Muscle of back (tissue), 11 donors: ENCODE data around the gene GALNT9. TPM values are rescaled to one million over a fixed set of nuclear protein-coding genes. Genes with fewer than 3 reads are reported as not detected.

Experiments
- DNase-seq, 3 donors: peaks; one replicate each; pipeline versions ENCODE4 v3.0.0 to v3.0.0-alpha.2; 2013
- polyA plus RNA-seq, 10 donors: library from polyadenylated mRNA; unstranded; fragments of 120-200 nt; gene quantifications; one replicate each; pipeline ENCODE4 v1.2.1, GENCODE V29; 2013; ENCODE audit not compliant: insufficient read length in 10 of 10

The GALNT9 gene
- polyA plus RNA-seq, 10 donors: 0.84 to 2.9 (median 1.6) TPM

DNA sequence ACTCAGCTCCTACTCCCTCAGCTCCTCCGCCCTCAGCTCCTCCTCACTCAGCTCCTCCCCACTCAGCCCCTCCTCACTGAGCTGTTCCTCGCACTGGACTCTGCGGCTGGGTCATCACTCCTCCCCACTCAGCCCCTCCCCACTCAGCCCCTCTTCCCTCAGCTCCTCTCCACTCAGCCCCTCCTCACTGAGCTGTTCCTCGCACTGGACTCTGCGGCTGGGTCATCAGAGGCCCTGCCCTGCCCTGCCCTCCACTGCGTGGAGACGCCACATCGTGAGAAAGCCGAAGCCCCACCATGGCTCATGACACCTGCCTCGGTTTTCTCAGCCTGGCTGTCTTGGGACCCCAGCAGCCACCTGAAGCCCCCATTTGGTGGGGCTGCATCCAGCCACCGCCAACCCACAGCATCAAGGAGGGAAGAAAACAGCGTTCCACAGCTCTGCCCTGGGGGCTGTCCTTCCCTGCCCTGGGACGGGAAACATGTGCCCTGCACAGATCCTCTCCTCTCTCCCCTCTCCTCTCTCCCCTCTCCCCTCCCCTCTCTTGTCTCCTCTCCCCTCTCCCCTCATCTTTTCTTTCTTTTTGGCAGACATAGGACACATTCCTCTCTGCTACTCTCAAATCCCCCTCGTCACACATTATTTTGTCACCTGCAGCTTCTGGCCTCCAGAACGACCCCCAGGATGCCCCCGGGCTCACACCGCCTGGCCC, 167.4 kb downstream of the GALNT9 start:
- no peak for DNase-seq

DNA sequence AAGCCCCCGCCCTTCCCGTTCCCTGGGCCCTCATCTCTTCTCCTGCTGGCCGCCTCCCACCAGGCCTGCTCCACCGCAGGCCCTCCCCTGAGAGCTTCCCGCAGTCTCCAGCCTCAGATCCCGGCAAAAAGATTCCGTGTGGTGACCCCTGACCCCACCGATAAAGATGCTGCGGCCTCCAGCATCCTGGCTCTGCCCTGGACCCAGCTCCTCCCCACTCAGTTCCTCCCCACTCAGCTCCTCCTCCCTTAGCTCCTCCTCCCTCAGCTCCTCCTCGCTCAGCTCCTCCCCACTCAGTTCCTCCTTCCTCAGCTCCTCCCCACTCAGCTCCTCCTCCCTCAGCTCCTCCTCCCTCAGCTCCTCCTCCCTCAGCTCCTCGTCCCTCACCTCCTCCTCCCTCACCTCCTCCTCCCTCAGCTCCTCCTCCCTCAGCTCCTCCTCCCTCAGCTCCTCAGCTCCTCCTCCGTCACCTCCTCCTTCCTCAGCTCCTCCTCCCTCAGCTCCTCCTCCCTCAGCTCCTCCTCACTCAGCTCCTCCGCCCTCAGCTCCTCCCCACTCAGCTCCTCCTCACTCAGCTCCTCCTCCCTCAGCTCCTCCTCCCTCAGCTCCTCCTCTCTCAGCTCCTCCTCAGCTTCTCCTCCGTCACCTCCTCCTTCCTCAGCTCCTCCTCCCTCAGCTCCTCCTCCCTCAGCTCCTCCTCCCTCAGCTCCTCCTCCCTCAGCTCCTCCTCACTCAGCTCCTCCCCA, 168.2 kb downstream of the GALNT9 start:
- DNase-seq: no peak

DNA sequence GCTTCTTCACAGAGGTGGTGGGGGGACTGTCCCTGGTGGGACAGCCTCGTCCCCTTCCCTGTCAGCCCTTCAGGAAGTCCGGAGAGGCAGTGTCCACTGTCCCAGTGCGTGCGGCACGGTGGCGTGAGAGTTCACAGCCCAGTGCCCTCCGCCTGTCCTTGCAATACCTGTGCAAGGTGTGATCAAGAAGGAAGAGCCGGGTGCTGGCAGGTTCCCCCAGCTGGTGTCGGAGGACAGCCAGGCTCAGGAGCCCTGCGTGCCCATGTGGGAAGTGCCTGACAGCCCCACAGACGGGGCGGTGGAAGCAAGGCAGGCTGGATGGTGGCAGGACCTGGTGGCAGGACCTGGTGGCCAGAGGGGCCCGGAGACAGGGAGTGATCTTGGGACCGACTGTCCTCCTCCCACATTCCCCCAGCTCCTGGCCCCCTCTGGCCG, 168.8 kb downstream of the GALNT9 start:
- no peak for DNase-seq

DNA sequence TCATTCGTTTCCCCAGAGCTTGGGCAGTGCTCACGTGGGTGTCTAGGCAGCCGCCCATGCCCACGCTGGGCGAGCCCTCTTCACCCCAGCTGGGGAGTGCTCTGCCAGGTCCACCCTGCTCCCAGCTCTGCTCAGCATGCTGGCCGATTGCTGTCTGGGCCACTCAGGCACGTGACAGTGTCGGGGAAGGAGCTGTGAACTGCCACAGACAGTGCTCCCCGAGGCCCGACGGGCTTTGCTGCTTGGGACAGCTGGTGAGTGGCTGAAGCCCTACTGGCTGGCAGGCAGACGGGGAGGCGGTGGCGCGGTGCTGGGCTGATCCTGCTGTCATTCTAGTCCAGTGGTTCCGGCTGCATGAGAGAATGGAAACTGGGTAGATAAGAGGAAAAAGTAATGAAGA, 169.4 kb downstream of the GALNT9 start:
- DNase-seq: no peak

DNA sequence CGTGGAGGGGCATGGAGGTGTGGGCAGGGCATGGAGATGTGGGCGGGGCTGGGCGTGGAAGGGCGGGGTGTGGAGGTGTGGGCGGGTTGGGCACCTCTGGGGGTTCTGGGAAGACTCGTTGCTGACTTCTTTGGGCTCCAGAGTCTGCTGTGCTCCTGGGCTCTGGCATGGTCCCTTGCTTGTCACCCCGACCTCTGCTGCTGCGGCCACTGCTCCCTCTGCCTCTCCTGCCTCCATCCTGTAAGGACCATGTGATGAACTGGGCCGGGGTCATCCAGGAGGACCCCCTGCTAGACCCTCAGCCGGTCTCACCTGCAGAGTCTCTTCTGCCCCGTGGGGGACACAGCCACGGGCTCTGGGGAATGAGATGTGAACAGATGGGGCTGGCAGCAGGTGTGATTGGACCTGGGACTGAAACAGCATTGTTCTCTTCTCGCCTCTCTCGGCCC, 169.8 kb downstream of the GALNT9 start:
- no peak for DNase-seq

DNA sequence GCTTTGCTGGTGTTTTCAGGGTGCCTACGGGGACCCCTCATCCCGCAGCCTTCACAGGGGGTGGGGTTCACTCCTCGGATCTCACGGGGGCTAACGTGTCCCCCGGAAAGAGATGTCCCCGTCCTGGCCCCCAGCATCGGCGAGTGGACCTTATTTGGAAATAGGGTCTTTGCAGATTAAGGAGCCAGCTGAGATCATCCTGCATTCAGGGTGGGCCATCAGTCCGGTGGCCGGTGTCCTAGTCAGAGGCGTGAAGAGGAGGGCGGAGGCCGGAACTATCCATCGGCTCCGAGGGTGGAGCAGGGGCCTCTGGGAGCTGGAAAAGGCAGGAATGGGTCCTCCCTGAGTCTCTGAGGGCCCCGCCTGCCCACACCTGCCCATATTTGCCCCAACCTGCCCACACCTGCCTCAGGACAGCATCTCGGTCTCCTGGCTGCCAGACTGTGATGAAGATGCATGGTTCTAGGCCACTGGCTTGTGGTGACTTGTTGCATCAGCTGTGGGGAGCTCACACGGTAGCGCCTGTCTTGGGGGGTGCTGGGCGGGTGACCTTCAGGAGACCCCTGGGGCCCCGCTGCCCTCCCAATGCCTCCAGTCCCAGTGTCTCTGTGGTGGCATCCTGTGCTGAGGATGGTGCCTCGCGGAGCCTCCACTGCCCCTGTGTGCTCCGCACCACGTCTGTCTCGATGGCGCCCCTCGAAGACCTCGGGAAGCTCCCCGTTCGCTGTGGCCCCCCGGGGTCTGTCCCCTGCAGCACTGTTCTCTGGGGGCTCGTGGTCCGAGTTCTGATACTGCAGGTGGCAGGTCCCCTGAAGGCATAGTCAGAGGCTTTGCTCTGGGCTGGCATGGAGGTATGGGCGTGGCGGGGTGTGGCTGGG, 170.5 kb downstream of the GALNT9 start:
- no peak for DNase-seq

DNA sequence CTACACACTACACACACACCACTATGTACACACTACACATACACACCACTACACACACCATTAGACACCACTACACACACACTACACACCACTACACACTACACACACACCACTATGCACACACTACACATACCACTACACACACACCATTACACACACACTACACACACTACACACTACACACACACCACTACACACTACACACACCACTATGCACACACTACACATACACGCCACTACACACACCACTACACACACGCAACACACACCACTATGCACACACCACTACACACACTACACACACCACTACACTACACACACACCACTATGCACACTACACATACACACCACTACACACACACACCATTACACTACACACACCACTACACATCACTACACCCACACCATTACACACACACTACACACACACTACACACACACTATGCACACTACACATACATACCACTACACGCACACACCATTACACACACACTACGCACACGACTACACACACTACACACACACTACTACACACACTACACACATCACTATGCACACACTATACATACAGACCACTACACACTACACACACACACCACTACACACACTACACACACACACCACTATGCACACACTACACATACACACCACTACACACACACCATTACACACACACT, 171.5 kb downstream of the GALNT9 start:
- no peak for DNase-seq

DNA sequence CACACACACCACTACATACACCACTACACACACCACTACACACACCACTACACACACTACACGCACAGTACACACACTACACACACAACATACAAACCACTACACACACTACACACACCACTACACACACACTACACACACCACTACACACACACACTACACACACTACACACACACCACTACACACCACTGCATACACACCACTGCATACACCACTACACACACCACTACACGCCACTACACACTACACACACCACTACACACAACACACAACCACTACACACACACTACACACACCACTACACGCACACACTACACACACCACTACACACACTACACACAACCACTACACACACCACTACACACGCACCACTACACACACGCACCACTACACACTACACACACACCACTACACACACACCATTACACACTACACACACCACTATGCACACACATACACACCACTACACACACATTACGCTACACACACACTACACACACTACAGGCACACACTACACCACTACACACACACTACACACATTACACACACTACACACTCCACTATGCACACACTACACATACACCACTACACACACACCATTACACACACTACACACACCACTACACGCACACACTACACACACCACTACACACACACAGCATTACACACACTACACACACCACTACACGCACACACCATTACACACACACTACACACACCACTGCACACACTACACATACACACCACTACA, 172.6 kb downstream of the GALNT9 start:
- no peak for DNase-seq

DNA sequence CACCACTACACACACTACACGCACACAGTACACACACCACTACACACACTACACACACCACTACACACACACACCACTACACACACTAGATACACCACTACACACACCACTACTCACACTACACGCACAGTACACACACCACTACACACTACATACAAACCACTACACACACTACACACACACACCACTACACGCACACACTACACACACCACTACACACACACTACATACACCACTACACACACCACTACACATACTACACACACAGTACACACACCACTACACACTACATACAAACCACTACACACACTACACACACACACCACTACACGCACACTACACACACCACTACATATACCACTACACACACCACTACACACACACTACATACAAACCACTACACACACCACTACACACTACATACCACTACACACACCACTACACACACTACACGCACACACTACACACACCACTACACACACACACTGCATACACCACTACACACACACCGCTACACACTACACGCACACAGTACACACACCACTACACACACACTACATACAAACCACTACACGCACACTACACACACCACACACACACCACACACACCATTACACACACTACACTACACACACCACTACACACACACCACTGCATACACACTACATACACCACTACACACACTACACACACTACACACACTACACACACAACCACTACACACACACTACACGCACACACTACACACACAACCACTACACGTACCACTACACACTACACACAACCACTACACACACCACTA, 173.4 kb downstream of the GALNT9 start:
- no peak for DNase-seq

DNA sequence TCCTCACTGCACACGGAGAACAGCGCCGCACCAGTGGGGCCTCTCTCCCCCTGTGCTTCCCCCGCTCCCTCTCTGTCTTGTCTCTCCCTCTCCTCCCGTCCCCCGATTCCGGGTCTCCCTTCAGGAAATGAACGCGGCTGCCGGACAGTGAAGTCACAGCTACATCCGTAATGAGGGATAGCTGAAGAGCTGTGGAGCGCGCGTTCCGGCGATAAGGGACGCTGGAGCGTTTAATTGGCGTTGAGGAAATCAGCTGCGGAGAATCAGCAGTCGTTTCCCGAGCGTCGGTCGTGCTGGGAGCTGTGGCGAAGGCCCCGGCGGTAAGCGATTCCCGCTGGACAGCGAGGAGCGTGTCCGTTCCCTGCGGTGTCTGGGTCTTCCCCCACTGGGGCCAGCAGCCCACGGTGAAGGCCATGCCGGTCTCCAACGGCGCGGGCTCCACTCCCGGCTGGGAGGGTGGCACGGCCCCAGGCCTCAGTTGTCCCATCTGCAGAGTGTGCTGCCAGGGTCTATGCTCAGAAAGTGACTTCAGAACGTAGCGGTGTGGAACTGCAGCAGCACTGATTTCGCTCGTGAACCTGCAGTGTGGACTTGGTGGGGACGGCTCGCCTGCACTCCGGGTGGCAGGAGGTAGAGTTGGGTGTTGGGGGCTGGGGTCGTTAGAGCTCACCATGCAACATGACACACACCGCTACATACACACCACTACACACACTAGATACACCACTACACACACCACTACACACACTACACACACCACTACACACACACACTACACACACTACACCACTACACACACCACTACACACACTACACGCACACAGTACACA, 174.2 kb downstream of the GALNT9 start:
- no peak for DNase-seq

DNA sequence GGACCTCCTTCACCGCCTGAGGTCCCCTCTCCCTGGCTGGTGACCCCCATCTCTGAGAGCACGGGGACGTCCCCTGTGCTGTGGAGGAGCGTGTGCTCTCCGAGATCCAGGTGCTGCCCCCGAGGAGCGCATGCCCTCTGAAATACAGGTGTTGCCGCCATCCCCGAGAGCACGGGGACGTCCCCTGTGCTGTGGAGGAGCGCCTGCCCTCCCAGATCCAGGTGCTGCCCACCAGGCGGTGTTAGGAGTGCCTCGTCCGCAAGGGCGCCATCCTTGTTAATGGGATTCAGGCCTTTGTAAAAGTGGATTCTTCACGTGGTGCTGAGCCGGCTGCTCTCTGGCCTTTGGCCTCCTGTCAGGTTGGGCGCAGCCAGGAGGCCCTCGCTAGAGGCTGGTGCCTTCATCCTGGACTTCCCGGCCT, 175.0 kb downstream of the GALNT9 start:
- peak in 1 of 3 donors; percentile 38 for DNase-seq

DNA sequence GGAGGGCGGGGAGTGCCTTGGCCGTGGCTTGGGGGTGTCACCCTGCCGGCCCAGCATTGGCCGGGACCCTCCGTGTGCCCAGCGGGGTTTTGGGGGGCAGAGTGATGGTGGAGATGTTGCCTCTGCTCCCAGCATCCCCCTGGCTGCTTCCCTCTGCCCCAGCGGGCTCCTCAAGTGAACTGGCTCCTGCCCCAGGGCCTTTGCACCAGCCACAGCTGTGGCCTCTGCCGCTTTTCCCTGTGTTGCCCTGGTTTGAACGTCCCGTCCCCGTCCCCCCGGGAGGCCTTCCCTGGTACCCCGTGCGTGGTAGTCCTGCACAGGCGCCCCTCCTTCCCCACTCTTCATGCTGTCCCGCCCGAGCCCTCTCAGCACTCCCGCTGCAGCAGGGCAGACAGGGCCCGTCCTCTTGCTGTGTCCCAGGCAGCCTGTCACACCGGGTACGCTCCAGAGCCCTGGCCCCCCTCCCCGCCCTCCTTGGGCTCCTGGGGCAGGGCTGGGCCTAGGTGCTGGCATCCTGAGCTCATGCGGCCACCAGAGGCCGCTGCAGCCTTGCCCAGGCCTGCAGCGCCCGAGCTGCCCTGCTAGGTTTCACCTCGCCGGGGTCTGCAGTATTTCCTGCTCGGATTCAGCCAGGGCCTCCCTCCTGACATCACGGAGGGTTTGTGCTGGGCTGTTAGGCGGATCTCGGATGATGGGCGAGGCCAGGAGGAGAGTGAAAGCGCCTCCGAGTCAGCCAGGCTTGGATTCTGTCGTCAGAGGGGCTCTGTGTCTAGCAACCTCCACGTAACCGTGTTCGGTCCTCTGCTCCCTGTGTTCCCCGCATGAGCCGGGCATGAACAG, 175.7 kb downstream of the GALNT9 start:
- DNase-seq: peak; percentile 55 to 89 (median 81)

DNA sequence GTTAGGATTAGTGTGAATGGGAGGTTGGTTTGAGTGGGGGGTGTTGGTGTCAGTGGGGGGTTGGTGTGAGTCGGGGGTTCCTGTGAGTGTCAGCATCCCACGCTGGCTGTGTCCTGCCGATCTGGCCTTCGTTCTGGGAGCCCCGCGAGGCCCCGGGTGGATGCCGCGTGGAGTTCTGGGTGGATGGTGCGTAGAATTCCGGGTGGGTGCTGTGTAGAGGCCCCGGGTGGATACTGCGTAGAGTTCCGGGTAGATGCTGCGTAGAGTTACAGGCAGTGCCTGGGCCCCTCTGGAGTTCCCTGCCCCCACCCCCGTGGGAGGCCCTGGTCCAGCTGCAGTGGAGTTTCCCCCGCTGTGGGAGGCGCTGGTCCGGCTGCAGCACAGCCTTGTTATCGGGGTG, 176.4 kb downstream of the GALNT9 start:
- DNase-seq: no peak

DNA sequence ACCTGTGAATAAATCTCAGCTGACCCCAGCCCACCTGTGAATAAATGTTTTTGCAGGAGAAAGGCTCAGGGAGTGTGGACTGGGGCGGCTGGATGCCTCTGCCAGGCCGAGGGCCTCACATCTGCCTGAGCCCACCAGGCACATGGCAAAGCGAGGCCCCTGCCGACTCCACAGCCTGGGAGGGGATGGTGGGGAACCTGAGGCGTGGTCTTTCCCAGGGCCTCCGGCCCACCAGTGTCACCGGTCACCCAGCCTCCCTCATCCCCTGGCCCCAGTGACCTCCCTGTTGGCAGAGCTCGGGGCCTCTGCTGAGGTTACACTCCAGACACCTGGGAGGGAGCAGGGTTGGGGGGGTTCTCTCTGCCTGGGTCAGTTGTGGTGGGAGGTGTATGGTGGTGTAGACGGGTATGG, 177.0 kb downstream of the GALNT9 start:
- DNase-seq: no peak

DNA sequence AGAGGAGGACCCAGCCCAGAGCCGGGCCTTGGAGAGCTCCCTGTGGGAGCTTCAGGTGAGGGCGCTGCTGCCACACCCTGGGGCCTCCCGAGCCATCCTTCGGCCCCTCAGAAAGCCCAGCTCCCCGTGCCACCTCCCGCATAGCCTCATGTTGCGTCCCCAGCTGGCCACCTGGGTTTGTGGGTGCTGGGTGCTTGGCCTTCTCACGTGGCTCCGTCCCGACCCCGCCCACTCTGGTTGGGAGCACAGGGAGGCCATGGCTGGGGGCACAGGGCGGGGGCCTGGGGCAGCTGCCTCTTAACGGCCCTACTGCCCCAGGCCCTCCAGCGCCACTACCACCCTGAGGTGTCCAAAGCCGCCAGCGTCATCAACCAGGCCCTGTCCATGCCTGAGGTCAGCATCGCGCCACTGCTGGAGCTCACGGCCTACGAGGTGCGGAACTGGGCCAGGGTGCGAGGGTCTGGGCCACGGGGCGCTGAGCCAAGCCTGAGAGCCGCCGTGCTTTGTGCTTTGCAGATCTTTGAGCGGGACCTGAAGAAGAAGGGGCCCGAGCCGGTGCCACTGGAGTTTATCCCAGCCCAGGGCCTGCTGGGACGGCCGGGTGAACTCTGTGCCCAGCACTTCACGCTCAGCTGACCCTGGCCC, 177.5 kb downstream of the GALNT9 start:
- DNase-seq: no peak

DNA sequence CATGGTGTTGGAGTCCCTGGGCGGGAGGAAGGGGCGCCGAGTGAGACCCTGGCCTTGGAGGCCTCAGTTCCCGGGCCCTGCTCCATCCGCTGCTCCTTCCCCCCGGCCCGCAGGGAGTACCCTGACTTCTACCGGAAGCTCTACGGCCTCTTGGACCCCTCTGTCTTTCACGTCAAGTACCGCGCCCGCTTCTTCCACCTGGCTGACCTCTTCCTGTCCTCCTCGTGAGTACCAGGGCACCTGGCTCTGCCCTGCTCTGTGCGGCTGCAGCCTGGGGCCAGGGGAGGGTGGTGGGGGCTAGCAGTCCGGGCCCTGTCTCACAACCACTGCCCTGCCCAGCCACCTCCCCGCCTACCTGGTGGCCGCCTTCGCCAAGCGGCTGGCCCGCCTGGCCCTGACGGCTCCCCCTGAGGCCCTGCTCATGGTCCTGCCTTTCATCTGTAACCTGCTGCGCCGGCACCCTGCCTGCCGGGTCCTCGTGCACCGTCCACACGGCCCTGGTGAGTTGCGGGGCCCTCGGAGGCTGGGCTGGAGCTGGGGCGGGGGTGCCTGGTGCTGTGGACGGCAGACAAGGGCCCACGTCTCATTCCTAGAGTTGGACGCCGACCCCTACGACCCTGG, 178.1 kb downstream of the GALNT9 start:
- DNase-seq: no peak

DNA sequence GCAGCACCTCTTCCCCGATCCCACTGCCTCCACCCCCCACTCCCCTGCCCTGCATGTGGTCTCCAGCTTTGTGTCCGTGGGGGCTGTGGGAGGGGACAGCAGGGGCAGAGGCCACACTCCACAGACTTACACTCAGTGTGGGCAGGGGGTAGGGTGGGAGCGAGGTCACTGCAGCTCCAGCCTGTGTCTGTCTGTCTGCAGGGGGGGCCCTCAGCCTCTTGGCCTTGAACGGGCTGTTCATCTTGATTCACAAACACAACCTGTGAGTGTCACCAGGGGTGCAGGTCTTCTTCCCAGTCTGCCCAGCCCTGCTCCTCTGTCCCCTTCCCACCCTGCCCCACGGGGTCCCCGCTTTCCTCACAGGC, 178.6 kb downstream of the GALNT9 start:
- no peak for DNase-seq
